ENCODE measurements around the gene FAM8A1.
"Not testable (repeated sequence)": the region's sequence is repeated elsewhere in the genome, so short reads cannot be mapped to it uniquely, and the experiment has no call there.

Gene FAM8A1, protein sequence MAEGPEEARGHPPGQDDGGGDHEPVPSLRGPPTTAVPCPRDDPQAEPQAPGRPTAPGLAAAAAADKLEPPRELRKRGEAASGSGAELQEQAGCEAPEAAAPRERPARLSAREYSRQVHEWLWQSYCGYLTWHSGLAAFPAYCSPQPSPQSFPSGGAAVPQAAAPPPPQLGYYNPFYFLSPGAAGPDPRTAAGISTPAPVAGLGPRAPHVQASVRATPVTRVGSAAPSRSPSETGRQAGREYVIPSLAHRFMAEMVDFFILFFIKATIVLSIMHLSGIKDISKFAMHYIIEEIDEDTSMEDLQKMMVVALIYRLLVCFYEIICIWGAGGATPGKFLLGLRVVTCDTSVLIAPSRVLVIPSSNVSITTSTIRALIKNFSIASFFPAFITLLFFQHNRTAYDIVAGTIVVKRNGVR

GRCh38 chr6:17599877-17600526 lies at the start of gene FAM8A1:
FAM8A1 (plus strand) TSS chr6:17600302; CDS start chr6:17600410, 108 bp downstream.
- peak within 1 kb of the TSS; percentile 88 for H3K4me3 ChIP-seq (ENCODE audit: low read length)
- no peaks in the 10 kb centered on the region for H3K4me1 ChIP-seq (ENCODE audit: control insufficient read depth, insufficient read depth, low read length)
- H3K36me3 ChIP-seq (ENCODE audit: control insufficient read depth, insufficient read depth, low read length): peaks cover 7% of the 10 kb centered on the region
- no peaks in the 10 kb centered on the region for H3K27me3 ChIP-seq (ENCODE audit: control insufficient read depth, insufficient read depth, low read length)
- peak within 1 kb of the TSS; percentile 93 for H3K9ac ChIP-seq (ENCODE audit: low read length)
- peak within 1 kb of the TSS; percentile 93 for H3K27ac ChIP-seq (ENCODE audit: low read depth, low read length)

DNA sequence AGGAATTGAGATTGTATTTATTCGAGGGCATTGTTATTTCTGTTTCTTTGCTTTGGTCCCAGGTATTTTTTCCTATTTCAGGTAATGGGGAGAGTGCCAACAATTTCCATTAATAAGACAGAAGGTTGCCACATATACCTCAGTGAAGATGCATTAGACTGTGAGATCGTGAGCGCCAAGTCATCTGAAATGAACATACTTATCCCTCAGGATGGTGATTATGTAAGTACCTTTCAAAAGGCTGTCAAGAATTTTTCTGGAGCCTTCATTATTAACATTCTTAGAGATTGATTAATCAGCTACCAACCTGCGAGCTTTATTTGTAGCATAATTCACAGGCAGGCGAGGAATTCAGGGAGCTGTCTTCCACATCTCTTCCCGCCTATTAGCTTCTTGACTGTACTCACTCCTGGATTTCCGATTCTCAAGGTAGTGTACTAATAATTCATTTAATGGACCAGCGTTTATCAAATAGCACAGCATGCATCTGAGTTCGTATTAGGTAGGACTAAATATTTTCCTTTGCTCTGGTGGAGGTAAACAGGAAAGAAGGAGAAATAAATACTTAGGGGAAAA lies 48.6 kb upstream of the FAM8A1 start:
- H3K27ac ChIP-seq (ENCODE audit: low read depth, low read length): no peak overlapping the region
- no peaks in the 10 kb centered on the region for H3K36me3 ChIP-seq (ENCODE audit: control insufficient read depth, insufficient read depth, low read length)
- H3K9ac ChIP-seq (ENCODE audit: low read length): no peak overlapping the region
- no peaks in the 10 kb centered on the region for H3K27me3 ChIP-seq (ENCODE audit: control insufficient read depth, insufficient read depth, low read length)
- no peaks in the 10 kb centered on the region for H3K4me1 ChIP-seq (ENCODE audit: control insufficient read depth, insufficient read depth, low read length)
- no peak overlapping the region for H3K4me3 ChIP-seq (ENCODE audit: low read length)

DNA sequence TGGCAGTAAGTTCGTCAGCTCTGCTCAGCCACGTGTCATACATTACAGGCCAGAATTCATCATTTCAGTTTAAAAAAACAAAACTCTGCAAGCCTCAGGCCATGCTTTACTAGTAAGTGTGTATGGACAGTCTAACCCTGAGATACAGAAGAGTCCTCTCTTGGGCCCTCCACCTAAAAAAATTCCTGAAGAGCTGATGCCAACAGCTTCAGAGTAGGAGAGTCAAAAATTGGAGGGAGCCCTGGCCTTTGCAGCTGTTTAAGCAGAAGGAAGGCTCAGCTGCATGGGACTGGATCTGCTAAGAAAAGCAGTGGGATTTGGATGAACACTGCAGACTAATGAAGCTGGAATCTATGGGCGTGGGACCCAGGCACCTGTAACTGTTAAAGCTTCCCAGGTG lies 47.2 kb upstream of the FAM8A1 start:
- Histone ChIP-seq H3K36me3 (ENCODE audit: control insufficient read depth, insufficient read depth, low read length) (no peaks in the 10 kb centered on the region), H3K27me3 (ENCODE audit: control insufficient read depth, insufficient read depth, low read length) (no peaks in the 10 kb centered on the region), H3K4me3 (ENCODE audit: low read length) (no peak overlapping the region), H3K27ac (ENCODE audit: low read depth, low read length) (no peak overlapping the region), H3K9ac (ENCODE audit: low read length) (no peak overlapping the region), H3K4me1 (ENCODE audit: control insufficient read depth, insufficient read depth, low read length) (no peaks in the 10 kb centered on the region)

DNA sequence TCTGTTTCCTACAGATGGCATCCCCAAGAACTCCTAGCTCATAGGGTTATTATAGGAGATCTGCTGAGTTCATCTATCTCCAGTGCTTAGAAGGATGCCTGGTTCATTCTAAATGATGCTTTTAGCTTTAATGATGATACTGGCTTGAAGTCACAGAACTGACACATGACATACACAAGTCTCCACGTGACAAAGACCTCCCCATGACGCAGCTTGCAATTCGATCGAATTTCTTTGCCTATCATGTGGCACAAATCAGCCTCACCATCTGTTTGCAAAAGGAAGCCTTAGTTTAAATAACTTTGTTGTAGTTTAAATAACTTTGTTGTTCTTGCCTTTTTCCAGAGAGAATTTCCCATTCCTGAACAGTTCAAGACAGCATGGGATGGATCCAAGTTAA lies 44.1 kb upstream of the FAM8A1 start:
- Histone ChIP-seq H3K9ac (ENCODE audit: low read length) (no peak overlapping the region), H3K27ac (ENCODE audit: low read depth, low read length) (no peak overlapping the region), H3K27me3 (ENCODE audit: control insufficient read depth, insufficient read depth, low read length) (no peaks in the 10 kb centered on the region), H3K36me3 (ENCODE audit: control insufficient read depth, insufficient read depth, low read length) (no peaks in the 10 kb centered on the region), H3K4me1 (ENCODE audit: control insufficient read depth, insufficient read depth, low read length) (no peaks in the 10 kb centered on the region), H3K4me3 (ENCODE audit: low read length) (no peak overlapping the region)

GRCh38 chr6:17562636-17563035 lies 37.5 kb upstream of the FAM8A1 start:
- no peak overlapping the region for H3K27ac ChIP-seq (ENCODE audit: low read depth, low read length)

DNA sequence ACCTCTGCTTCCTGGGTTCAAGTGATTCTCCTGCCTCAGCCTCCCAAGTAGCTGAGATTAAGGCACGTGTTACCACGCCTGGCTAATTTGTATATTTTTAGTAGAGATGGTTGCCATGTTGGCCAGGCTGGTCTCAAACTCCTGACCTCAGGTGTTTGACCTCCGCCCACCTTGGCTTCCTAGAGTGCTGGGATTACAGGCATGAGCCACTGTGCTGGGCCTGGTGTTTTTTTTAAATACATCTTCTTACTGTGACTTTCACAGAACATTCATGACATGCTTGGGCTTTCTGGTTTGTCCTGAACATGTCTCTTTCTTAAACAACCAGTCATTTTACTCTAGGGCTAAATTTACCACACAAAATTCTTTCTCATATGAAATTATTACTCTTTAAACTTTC lies 34.7 kb upstream of the FAM8A1 start:
- Histone ChIP-seq H3K27ac (ENCODE audit: low read depth, low read length) (no peak overlapping the region), H3K27me3 (ENCODE audit: control insufficient read depth, insufficient read depth, low read length) (no peaks in the 10 kb centered on the region), H3K4me1 (ENCODE audit: control insufficient read depth, insufficient read depth, low read length) (no peaks in the 10 kb centered on the region), H3K4me3 (ENCODE audit: low read length) (no peak overlapping the region), H3K36me3 (ENCODE audit: control insufficient read depth, insufficient read depth, low read length) (no peaks in the 10 kb centered on the region), H3K9ac (ENCODE audit: low read length) (no peak overlapping the region)

More at GRCh38 chr6:17562636-17563035, 37.5 kb upstream of the FAM8A1 start:
- Histone ChIP-seq H3K4me3 (ENCODE audit: low read length) (no peak overlapping the region), H3K27me3 (ENCODE audit: control insufficient read depth, insufficient read depth, low read length) (no peaks in the 10 kb centered on the region), H3K36me3 (ENCODE audit: control insufficient read depth, insufficient read depth, low read length) (no peaks in the 10 kb centered on the region), H3K9ac (ENCODE audit: low read length) (no peak overlapping the region), H3K4me1 (ENCODE audit: control insufficient read depth, insufficient read depth, low read length) (no peaks in the 10 kb centered on the region)

GRCh38 chr6:17574866-17575560 lies 25.1 kb upstream of the FAM8A1 start:
- H3K27me3 ChIP-seq (ENCODE audit: control insufficient read depth, insufficient read depth, low read length): no peaks in the 10 kb centered on the region
- H3K4me1 ChIP-seq (ENCODE audit: control insufficient read depth, insufficient read depth, low read length): no peaks in the 10 kb centered on the region
- H3K4me3 ChIP-seq (ENCODE audit: low read length): no peak overlapping the region
- H3K27ac ChIP-seq (ENCODE audit: low read depth, low read length): no peak overlapping the region
- no peaks in the 10 kb centered on the region for H3K36me3 ChIP-seq (ENCODE audit: control insufficient read depth, insufficient read depth, low read length)
- H3K9ac ChIP-seq (ENCODE audit: low read length): no peak overlapping the region

DNA sequence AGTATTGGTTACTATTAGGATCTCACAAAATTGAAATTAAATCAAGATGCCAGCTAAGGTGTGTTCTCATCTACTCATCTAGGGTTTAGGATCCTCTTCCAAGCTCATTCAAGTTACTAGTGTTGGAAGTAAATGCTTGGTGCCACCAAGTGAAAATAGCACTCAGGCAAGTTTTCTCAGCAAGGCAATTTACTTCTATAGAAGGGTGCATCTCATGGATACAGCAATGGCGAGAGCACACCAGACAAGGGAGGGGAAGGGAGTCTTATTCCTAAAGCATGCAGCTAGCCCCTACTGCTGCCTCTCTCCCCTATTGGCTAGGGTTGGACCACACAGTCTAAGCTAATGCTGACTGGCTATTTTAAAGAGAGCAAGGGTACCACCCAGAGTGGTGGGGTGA lies 23.0 kb upstream of the FAM8A1 start:
- H3K4me1 ChIP-seq (ENCODE audit: control insufficient read depth, insufficient read depth, low read length): no peaks in the 10 kb centered on the region
- no peak overlapping the region for H3K4me3 ChIP-seq (ENCODE audit: low read length)
- H3K27me3 ChIP-seq (ENCODE audit: control insufficient read depth, insufficient read depth, low read length): no peaks in the 10 kb centered on the region
- H3K27ac ChIP-seq (ENCODE audit: low read depth, low read length): no peak overlapping the region
- no peaks in the 10 kb centered on the region for H3K36me3 ChIP-seq (ENCODE audit: control insufficient read depth, insufficient read depth, low read length)
- H3K9ac ChIP-seq (ENCODE audit: low read length): no peak overlapping the region

DNA sequence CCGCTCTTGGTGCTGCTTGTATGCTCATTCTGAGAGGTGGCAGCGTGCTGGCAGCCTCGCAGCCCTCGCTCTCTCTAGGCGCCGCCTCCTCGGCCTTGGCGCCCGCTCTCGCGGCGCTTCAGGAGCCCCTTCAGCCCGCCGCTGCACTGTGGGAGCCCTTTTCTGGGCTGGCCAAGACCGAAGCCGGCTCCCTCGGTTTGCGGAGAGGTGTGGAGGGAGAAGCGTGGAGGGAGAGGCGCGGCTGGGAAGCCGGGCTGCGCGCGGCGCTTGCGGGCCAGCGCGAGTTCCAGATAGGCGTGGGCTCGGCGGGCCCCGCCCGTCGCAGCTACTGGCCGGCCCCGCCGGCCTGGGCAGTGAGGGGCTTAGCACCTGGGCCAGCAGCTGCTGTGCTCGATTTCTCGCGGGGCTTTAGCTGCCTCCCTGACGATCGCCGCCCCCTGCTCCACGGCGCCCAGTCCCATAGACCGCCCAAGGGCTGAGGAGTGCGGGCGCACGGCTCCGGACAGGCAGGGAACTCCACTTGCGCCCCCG lies 19.5 kb upstream of the FAM8A1 start:
- Histone ChIP-seq H3K9ac (ENCODE audit: low read length) (no peak overlapping the region), H3K27ac (ENCODE audit: low read depth, low read length) (peak overlapping the region; percentile 61), H3K36me3 (ENCODE audit: control insufficient read depth, insufficient read depth, low read length) (no peaks in the 10 kb centered on the region), H3K4me1 (ENCODE audit: control insufficient read depth, insufficient read depth, low read length) (peaks cover 8% of the 10 kb centered on the region), H3K4me3 (ENCODE audit: low read length) (peak overlapping the region; percentile 25), H3K27me3 (ENCODE audit: control insufficient read depth, insufficient read depth, low read length) (no peaks in the 10 kb centered on the region)

GRCh38 chr6:17581282-17581681 lies 18.8 kb upstream of the FAM8A1 start:
- H3K36me3 ChIP-seq (ENCODE audit: control insufficient read depth, insufficient read depth, low read length); H3K27ac ChIP-seq (ENCODE audit: low read depth, low read length); H3K27me3 ChIP-seq (ENCODE audit: control insufficient read depth, insufficient read depth, low read length): not testable (repeated sequence)

GRCh38 chr6:17583811-17584210 lies 16.3 kb upstream of the FAM8A1 start:
- Histone ChIP-seq H3K4me3 (ENCODE audit: low read length) (no peak overlapping the region), H3K9ac (ENCODE audit: low read length) (no peak overlapping the region), H3K27me3 (ENCODE audit: control insufficient read depth, insufficient read depth, low read length) (no peaks in the 10 kb centered on the region), H3K36me3 (ENCODE audit: control insufficient read depth, insufficient read depth, low read length) (no peaks in the 10 kb centered on the region), H3K4me1 (ENCODE audit: control insufficient read depth, insufficient read depth, low read length) (peaks cover 8% of the 10 kb centered on the region), H3K27ac (ENCODE audit: low read depth, low read length) (peak overlapping the region; percentile 84)

More at GRCh38 chr6:17581282-17581681, 18.8 kb upstream of the FAM8A1 start:
- H3K9ac ChIP-seq (ENCODE audit: low read length); H3K4me1 ChIP-seq (ENCODE audit: control insufficient read depth, insufficient read depth, low read length); H3K4me3 ChIP-seq (ENCODE audit: low read length): not testable (repeated sequence)

- Histone ChIP-seq H3K4me3 (ENCODE audit: low read length) (peak overlapping the region; percentile 24), H3K36me3 (ENCODE audit: control insufficient read depth, insufficient read depth, low read length) (no peaks in the 10 kb centered on the region), H3K9ac (ENCODE audit: low read length) (no peak overlapping the region), H3K4me1 (ENCODE audit: control insufficient read depth, insufficient read depth, low read length) (peaks cover 8% of the 10 kb centered on the region), H3K27ac (ENCODE audit: low read depth, low read length) (peak overlapping the region; percentile 84), H3K27me3 (ENCODE audit: control insufficient read depth, insufficient read depth, low read length) (no peaks in the 10 kb centered on the region)
These were observed 15.8 kb upstream of the FAM8A1 start for GRCh38 chr6:17584241-17584803.
